ENCODE results near the gene SRSF2.

SRSF2 gene

DNA sequence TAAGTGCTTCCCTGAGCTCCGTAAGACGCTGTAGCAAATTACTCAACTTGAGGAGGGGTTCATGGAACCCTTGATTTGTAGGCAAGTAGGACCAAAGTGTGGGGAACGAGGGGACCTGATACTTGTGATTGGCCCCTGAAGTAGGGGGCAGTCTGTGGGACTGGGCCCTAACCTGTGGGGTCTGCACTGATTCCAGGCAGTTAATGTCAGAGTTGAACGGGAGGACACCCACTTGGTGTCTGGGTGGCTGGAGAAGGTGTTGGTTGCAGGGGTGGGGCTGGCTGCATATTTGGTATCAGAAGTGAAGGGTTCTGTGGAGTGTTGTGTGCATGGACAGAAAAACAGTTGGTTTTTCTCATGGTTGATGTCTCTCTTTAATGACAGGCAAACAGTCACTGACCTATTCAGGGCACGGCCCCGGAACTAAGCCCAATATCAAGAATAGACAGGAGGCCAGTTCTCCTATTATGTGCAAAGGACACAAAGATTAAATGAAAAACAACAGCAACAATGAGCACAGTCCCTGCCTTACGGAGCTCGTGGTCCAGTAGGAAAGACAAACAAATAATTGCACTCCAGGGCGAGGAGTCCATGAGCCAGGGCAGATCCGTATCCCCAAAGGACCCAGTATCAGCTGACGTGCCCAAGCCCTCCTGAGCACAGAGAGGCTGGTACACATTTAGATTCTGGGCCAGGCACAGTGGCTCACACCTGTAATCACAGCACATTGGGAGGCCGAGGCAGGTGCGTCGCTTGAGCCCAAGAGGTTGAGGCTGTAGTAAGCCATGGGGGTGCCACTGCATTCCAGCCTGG is 45.5 kb downstream of the SRSF2 start:
- TF ChIP-seq, protein P1, sequence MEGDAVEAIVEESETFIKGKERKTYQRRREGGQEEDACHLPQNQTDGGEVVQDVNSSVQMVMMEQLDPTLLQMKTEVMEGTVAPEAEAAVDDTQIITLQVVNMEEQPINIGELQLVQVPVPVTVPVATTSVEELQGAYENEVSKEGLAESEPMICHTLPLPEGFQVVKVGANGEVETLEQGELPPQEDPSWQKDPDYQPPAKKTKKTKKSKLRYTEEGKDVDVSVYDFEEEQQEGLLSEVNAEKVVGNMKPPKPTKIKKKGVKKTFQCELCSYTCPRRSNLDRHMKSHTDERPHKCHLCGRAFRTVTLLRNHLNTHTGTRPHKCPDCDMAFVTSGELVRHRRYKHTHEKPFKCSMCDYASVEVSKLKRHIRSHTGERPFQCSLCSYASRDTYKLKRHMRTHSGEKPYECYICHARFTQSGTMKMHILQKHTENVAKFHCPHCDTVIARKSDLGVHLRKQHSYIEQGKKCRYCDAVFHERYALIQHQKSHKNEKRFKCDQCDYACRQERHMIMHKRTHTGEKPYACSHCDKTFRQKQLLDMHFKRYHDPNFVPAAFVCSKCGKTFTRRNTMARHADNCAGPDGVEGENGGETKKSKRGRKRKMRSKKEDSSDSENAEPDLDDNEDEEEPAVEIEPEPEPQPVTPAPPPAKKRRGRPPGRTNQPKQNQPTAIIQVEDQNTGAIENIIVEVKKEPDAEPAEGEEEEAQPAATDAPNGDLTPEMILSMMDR (IDR thresholded peaks at IDR 0.05; ENCODE audit: poor library complexity, severe bottlenecking): no peak
- Histone ChIP-seq H3K27ac (ENCODE audit: poor library complexity, severe bottlenecking) (no peak overlapping the region), H3K9me3 (ENCODE audit: severe bottlenecking) (no peaks in the 10 kb centered on the region), H3K27me3 (ENCODE audit: insufficient read depth, poor library complexity, severe bottlenecking) (no peaks in the 10 kb centered on the region), H3K4me1 (ENCODE audit: insufficient read depth, poor library complexity, severe bottlenecking) (peaks cover 14% of the 10 kb centered on the region), H3K4me3 (ENCODE audit: severe bottlenecking) (no peak overlapping the region), H3K36me3 (ENCODE audit: low read depth) (peaks cover 2% of the 10 kb centered on the region; the same call in 1 of the 2 replicates)
- no peak for ATAC-seq (ENCODE audit: low read depth)
- DNase-seq (ENCODE audit: low spot score): no peak

DNA sequence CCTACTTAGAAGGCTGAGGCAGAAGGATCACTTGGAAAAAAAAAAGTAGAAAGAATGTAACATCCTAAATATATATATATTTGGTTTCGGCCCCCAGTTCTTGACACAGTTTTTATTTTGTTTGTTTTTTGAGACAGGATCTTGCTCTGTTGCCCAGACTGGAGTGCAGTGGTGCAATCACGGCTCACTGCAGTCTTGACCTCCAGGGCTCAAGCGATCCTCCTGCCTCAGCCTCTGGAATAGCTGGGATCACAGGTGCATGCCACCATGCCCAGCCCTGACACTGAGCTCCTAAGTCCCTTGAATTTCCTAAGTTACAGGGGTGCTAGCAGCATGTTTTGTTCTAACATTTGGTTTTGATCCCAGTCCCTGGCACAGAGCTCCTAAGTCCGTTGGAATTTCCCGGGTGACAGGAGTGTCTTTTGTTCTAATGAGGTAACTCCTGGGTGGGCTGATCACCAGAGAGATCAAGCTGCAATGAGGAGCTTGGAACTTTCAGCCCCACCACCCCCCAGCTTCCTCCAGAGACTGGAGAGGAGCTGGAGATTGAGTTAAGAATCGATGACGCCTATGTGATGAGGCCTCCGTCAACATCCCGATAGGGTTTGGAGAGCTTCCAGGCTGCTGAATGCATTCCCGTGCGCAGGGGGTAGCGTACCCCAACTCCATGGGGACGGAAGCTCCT is 46.4 kb downstream of the SRSF2 start:
- H3K9me3 ChIP-seq (ENCODE audit: severe bottlenecking): no peaks in the 10 kb centered on the region
- no peak overlapping the region for H3K27ac ChIP-seq (ENCODE audit: poor library complexity, severe bottlenecking)
- ATAC-seq (ENCODE audit: low read depth) (no peak), DNase-seq (ENCODE audit: low spot score) (no peak)
- H3K4me3 ChIP-seq (ENCODE audit: severe bottlenecking): no peak overlapping the region
- peaks cover 14% of the 10 kb centered on the region for H3K4me1 ChIP-seq (ENCODE audit: insufficient read depth, poor library complexity, severe bottlenecking)
- no peaks in the 10 kb centered on the region for H3K27me3 ChIP-seq (ENCODE audit: insufficient read depth, poor library complexity, severe bottlenecking)
- peaks cover 6% of the 10 kb centered on the region; the same call in 1 of the 2 replicates for H3K36me3 ChIP-seq (ENCODE audit: low read depth)
- TF ChIP-seq, protein P1 (IDR thresholded peaks at IDR 0.05; ENCODE audit: poor library complexity, severe bottlenecking): no peak

DNA sequence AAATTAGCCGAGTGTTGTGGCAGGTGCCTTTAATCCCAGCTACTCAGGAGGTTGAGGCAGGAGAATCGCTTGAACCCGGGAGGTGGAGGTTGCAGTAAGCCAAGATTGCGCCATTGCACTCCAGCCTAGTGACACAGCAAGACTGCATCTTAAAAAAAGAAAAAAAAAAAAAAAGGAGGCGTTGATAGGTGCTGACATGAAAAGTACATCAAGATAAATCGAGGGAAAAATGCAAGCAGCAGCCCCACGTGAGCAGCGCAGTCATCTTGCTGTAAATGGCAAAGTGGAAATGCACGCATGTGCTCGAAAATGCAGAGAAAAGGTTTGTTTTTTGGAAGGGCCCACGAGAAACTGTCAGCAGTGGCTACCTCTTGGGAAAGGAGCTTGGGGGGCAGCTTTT is 47.3 kb downstream of the SRSF2 start:
- H3K9me3 ChIP-seq (ENCODE audit: severe bottlenecking): no peaks in the 10 kb centered on the region
- H3K4me1 ChIP-seq (ENCODE audit: insufficient read depth, poor library complexity, severe bottlenecking): peaks cover 14% of the 10 kb centered on the region
- H3K27ac ChIP-seq (ENCODE audit: poor library complexity, severe bottlenecking): no peak overlapping the region
- H3K36me3 ChIP-seq (ENCODE audit: low read depth): peaks cover 6% of the 10 kb centered on the region; the same call in 1 of the 2 replicates
- no peak overlapping the region for H3K4me3 ChIP-seq (ENCODE audit: severe bottlenecking)
- H3K27me3 ChIP-seq (ENCODE audit: insufficient read depth, poor library complexity, severe bottlenecking): no peaks in the 10 kb centered on the region
- no peak for ATAC-seq (ENCODE audit: low read depth)
- no peak for DNase-seq (ENCODE audit: low spot score)
- TF ChIP-seq, protein P1 (IDR thresholded peaks at IDR 0.05; ENCODE audit: poor library complexity, severe bottlenecking): no peak

DNA sequence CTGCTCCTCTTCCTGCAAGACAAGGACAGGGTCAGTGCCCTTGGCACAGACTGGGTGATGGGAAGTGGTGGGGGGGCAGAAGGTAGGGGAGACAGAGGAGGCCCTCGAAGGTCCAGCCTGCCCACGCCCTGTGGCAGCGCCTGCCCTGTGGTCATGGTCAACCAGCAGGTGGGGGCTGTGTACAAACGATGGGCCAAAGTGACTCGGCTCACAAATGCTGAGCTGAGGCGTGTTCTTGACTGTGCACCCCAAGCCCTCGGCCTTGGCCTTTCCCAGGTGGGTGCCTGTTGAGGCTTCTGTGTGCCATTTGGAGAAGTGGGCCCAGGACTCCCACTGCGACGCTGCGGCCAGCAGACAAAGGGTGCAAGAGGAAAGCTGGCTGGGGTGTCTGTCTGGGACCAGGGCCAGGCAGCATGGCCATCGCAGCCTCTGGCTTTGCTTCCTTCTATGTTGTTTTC is 48.9 kb downstream of the SRSF2 start:
- H3K4me3 ChIP-seq (ENCODE audit: severe bottlenecking): no peak overlapping the region
- H3K4me1 ChIP-seq (ENCODE audit: insufficient read depth, poor library complexity, severe bottlenecking): peaks cover 14% of the 10 kb centered on the region
- DNase-seq (ENCODE audit: low spot score) (no peak), ATAC-seq (ENCODE audit: low read depth) (no peak; the same call in 2 of the 3 replicates)
- peak overlapping the region; percentile 45 for H3K27ac ChIP-seq (ENCODE audit: poor library complexity, severe bottlenecking)
- H3K9me3 ChIP-seq (ENCODE audit: severe bottlenecking): no peaks in the 10 kb centered on the region
- TF ChIP-seq, protein P1 (IDR thresholded peaks at IDR 0.05; ENCODE audit: poor library complexity, severe bottlenecking): no peak
- H3K36me3 ChIP-seq (ENCODE audit: low read depth): peaks cover 7% of the 10 kb centered on the region
- H3K27me3 ChIP-seq (ENCODE audit: insufficient read depth, poor library complexity, severe bottlenecking): no peaks in the 10 kb centered on the region
